Fibroblast of the aortic adventitia (primary cell): ENCODE data around the gene PTPRH. TPM values are rescaled to one million over a fixed set of nuclear protein-coding genes. Genes with fewer than 3 reads are reported as not detected.

Source experiments
- DNase-seq: peaks from one replicate; pipeline ENCODE4 v3.0.0-alpha.2; 2010; ENCODE audit warnings: low read depth
- H3K4me3 ChIP-seq: 2 replicates; pipeline ENCODE4 v1.5.1; 2011; ENCODE audit warnings: low read depth, mild to moderate bottlenecking, control low read depth, low read length, moderate library complexity
- total RNA-seq: library from RNA; depleted of rRNA; stranded (reverse); fragments of >200 nt; gene quantifications from 2 replicates; pipeline ENCODE4 v1.2.3, GENCODE V29; 2012; ENCODE audit warnings: low replicate concordance
- TF ChIP-seq, protein P1 (sequence below): IDR thresholded peaks from 2 replicates; pipeline ENCODE4 v1.5.1; 2011; ENCODE audit warnings: mild to moderate bottlenecking, low read length, control low read depth, inconsistent platforms; ENCODE audit not compliant: insufficient read depth

Gene PTPRH
- total RNA-seq, 1 donor = 7.8 TPM

DNA sequence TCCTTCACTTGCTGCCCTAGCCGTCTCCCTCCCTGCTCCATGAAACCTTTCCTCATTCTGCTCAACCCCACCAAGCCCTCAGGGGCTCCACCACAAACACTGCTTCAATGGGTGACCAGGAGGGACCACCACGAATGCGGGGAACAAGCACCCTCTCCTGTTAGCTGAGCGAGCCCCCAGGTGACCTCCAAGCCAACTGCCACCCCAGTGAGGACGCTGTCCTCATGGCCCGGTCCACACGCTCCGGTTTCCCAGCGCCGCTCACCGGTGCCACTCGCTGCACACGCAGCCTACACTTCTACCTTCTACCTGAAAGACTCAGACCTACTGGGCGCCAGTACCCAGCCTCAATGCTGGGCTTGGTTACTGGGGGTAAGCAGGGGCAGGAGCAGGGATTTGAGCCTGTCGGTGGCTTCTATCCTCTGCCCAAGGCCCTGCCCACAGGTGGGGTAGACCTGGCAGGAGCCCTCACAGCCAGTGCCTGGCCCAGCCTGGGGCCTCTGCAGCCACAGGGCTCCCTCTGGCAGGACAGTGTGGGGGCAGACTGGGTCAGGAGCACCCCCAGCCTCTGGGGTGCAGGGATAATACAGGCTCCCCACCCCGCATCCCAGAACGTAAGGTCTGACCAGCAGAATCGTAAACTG lies 20.0 kb upstream of the PTPRH start:
- no peak for DNase-seq
- TF ChIP-seq, protein P1, sequence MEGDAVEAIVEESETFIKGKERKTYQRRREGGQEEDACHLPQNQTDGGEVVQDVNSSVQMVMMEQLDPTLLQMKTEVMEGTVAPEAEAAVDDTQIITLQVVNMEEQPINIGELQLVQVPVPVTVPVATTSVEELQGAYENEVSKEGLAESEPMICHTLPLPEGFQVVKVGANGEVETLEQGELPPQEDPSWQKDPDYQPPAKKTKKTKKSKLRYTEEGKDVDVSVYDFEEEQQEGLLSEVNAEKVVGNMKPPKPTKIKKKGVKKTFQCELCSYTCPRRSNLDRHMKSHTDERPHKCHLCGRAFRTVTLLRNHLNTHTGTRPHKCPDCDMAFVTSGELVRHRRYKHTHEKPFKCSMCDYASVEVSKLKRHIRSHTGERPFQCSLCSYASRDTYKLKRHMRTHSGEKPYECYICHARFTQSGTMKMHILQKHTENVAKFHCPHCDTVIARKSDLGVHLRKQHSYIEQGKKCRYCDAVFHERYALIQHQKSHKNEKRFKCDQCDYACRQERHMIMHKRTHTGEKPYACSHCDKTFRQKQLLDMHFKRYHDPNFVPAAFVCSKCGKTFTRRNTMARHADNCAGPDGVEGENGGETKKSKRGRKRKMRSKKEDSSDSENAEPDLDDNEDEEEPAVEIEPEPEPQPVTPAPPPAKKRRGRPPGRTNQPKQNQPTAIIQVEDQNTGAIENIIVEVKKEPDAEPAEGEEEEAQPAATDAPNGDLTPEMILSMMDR = no peak
- H3K4me3 ChIP-seq = no peak overlapping the region

DNA sequence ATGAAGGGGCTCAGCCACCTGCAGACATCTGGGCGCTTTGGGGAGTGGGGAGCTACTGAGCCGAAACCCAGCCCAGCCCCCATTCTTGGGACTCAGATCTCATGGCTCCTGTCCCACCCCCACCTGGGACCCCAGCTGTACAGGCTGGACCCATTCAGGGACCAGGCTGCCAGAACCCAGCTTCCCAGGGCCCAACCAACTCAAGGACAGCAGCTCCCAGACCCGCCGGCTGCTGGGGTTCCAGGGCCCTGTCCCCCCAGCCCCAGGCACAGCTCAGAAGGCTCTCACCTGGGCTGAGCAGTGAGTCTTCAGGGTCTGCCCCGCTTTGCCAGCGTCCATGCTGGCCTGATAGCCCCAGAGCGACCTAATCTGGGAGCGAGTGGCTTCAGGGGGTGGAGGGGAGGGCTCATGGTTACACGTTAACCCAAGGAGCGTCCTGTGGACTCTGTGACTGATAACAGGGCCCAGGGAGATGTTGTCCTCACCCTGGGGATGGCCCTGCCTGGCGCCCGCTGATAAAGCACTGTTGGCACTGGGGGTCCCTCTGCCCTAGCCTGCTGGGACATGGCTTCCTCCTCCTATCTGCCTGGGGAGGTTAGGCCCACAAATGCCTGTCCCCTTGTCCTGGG lies 19.2 kb upstream of the PTPRH start, which contains the start of gene TMEM86B:
Gene TMEM86B, minus strand, starts transcription at position 361 of the 629 bp plus-strand sequence. Its CDS starts 22 bp downstream, at position 339.
- TF ChIP-seq, protein P1 = no peak

DNA sequence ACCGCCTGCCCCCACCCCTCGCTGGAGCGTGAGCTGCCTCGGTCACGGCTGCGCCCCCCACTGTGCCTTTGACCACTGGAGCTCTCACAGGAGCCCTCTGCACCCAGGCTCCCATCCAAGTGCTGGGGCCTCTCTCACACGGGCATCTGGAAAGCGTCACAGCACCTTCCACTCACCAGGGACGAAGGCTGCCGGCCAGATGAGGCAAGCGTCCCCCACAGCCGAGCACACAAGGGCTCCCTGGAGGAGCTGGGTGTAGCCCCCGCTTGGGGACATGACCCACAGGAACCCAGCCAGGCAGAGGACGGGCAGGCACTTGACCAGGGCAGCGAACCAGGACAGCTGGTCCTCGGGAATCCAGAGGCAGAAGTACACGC lies 18.7 kb upstream of the PTPRH start:
- no peak for DNase-seq
- H3K4me3 ChIP-seq = no peak overlapping the region
- TF ChIP-seq, protein P1 = no peak

More for the DNA sequence above, 19.2 kb upstream of the PTPRH start, which contains the start of gene TMEM86B:
- no peak for DNase-seq
- no peak within 1 kb of the TSS for H3K4me3 ChIP-seq

DNA sequence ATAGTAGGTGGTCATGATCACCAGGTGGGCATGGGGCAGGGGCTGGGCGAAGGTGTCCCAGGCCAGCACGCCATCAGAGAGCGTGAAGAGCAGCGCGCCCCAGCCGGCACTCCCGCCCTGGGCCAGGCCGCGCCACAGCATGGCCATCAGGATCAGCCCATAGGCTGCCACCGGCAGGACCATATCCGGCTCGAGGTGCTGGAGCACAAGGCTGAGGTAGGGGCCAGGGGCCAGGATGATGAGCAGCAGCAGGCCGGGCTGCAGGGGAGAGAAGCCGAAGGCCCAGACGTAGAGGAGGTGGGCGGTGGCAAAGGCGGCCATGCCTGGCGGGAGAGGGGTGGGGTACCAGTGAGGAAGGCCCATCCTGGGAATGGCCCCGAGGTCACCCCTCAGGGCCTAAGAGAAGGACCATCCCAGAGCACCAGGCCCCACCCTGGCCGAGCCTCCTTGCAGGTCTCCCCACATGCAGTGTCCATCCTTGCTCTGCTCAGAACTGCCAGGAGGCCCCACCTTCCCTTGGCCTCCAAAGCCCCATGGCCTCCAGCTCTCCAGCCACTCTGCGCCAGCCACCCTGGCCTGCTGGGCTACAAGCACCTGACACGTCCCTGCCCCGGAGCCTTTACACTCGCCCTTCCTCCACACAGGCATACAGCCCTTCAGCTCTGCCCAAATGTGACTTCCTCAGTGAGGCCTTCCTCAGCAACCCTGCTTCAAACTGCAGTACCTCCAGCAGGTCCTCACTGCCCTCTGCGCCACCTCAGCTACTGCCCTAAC lies 18.1 kb upstream of the PTPRH start:
- TF ChIP-seq, protein P1 = no peak
- DNase-seq = no peak

DNA sequence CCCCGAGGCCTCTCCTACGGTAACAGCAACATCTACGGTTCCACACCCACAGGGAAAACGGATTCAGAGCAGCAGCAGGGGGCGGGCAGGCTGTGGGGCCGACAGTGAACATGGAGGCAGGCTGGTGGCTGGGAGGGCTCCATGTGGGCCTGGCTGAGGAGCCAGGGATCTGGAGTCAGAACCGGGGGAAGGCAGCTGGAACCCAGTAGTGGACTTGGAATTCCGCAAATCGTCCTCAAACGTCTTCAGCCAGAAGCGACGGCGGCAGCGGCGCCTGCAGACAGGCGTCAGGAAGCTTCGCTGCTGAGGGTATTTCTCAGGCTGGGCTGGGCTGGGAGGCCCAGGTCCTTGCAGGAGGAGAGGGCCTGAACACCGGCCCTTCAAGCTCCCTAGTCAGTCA lies 17.5 kb upstream of the PTPRH start:
- DNase-seq = no peak
- TF ChIP-seq, protein P1 = no peak
- H3K4me3 ChIP-seq = no peak overlapping the region

More for the DNA sequence above, 18.1 kb upstream of the PTPRH start:
- no peak overlapping the region for H3K4me3 ChIP-seq

DNA sequence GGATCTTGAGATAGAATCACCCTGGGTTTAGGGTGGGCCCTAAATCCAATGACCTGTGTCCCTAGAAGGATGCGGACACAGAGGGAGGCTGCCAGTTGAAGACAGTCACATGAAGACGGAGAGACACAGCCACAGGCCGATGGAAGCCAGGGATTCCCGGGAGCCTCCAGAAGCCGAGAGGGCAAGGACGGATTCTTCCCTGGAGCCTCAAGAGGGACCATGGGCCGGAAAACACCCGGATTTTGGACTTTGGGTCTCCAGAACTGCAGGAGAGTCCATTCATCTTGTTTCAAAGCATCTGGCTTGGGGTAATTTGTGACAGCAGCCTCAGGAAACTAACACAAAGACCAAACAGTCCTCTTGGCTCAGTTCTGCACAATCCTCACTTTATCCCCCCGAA lies 17.0 kb upstream of the PTPRH start:
- DNase-seq = no peak
- no peak overlapping the region for H3K4me3 ChIP-seq
- TF ChIP-seq, protein P1 = no peak
